Stimulated activated CD4-positive, alpha-beta T cell treated with anti-CD3 and anti-CD28 coated beads, Interleukin-1b, Interleukin-23, amount 100 ng/mL, for 24 hours (primary cell): ENCODE measurements around the gene FNDC7.
"Not testable (repeated sequence)": the region's sequence is repeated elsewhere in the genome, so short reads cannot be mapped to it uniquely, and the experiment has no call there.

Source experiments
- DNase-seq, 4 experiments: peaks; one replicate each; pipeline ENCODE4 v3.0.0-alpha.2; 2020; ENCODE audit warnings: low read depth in 4 of 4, low spot score in 1 of 4

FNDC7 gene

DNA sequence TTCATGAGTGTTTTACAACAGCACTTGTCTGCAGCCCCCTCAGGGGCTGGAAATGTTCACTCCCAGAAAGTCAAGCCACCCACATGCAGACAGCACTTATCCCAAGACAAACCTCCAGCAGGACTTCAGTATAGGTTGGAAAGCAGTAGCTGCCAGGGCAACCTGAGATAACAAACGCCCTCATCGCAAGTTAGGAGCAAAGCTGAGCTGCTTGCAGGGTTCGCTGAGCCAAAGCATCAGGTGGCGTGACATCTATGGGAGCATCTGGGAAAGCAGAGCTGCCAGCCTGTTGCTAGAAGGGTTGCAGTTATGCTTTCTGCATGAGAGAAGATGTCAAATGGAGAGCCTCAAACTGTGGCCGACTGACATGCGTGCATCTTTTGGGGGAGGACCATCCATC is 29.5 kb downstream of the FNDC7 start:
- DNase-seq, result no peak

DNA sequence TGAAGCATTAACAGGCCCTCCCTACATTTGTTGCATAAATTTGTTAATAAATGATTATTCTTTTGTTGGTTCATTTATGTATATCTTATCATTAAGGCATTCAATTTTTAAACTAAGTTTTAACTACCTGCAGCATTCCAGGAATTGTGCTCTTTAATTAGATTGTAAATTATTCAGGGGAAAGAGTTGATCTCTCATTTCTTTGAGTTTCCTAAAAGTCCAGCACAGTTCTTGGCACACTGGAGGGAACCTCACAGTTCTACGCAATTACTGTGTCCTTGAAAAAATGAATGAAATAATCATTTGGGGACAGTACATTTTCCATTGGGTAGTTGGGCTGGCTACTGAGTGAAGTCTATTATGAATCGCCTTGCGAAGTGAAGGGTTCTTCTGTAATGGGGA is 33.3 kb downstream of the FNDC7 start:
- no peak for DNase-seq

GRCh38 chr1:108746382-108747170 is 33.9 kb downstream of the FNDC7 start, which contains the start of gene STXBP3:
STXBP3 (plus strand) TSS chr1:108746674; CDS start chr1:108746738, 64 bp downstream.
- DNase-seq, result peak; percentile 99 to 100 (median 100)

GRCh38 chr1:108747171-108747850 is 34.6 kb downstream of the FNDC7 start:
- DNase-seq, result peak in 3 of 4 experiments; percentile 8 to 36 (median 14)

DNA sequence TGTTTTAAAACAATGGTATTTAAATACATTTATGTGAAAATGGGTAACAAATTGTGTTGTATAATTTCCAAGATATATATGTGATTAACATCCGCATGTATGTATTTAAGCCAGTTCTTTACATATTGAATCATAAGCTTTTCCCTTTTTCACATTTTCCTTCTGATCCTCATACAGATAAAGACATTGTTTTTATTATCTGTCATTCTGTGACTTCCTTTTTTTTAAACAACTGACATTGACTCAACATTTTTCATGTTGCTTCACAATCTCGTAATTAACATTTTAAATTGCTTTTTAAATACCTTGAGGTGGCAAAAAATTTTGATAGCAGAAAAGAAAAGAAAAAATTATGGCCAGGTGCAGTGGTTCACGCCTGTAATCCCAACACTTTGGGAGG is 35.2 kb downstream of the FNDC7 start:
- DNase-seq, result no peak

GRCh38 chr1:108749081-108749480 is 36.4 kb downstream of the FNDC7 start:
- DNase-seq, result no peak

DNA sequence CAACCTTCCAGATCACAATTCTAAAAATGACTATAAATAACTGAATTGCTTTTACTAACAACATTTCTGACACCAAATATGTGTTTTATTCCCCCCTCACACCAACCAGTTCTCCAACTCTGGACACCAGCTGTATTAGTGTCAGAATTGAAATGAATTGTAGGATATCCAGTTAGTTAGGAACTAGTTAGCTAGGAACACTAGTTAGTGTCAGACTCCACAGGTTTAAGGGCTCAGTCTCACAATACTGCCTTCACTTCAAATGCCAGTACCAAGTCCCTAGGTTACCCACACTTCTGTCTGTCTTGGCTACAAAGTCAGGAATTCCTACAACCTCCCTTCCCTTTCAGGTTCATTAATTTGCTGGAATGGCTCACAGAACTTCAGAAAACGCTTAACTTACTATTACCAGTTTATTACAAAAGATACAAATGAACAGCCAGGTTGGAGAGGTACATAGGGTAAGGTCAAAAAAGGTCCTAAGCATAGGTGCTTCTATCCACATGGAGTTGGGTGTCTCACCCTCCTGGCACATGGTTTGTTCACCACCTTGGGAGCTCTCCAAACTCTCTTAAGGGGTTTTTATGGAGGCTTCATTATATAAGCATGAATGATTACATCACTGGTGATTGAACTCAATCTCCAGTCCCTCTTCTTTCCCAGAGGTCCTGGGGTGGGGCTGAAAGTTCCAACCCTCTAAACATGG is 37.9 kb downstream of the FNDC7 start:
- no peak for DNase-seq

DNA sequence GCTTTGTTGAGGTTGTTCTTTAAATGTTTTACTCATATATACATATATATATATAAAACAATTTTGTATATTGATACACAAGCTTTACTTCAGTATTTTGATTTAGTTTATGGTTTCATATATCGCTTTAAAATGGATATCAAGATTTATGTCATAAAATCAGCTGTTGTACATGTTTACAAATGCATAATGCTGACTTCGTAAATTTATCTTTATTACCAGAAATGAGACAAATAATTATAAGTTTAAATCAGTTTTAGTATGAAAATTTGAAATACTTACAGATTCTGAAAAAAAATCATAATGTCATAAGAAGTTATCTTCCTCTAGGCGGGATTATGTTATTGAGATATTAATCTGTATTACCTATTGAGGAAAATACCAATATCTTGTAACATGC is 40.7 kb downstream of the FNDC7 start:
- no peak for DNase-seq

DNA sequence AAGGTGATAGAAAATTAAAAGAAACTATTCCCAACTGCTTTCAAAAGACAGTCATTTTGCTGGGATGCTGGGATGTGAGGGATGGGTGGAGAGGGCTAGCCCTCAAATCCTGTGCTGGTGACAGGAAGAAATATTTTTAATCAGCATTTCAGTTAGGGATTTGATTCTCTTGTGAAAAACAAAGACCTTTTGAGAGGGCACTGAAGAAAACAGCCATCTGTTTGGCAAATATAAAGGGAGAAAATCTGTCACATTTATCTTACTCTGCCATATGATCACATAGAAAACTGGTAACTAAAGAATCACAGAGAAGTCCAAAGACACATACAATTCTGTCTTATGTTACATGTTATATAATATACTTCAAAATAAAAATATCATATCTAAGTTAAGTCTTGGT is 46.1 kb downstream of the FNDC7 start:
- DNase-seq, result no peak

GRCh38 chr1:108767115-108767514 is 54.4 kb downstream of the FNDC7 start:
- DNase-seq, result no peak

- no peak for DNase-seq
Measured at GRCh38 chr1:108767708-108768107, 55.0 kb downstream of the FNDC7 start.

- no peak for DNase-seq
Measured at GRCh38 chr1:108777839-108778238, 65.1 kb downstream of the FNDC7 start.

DNA sequence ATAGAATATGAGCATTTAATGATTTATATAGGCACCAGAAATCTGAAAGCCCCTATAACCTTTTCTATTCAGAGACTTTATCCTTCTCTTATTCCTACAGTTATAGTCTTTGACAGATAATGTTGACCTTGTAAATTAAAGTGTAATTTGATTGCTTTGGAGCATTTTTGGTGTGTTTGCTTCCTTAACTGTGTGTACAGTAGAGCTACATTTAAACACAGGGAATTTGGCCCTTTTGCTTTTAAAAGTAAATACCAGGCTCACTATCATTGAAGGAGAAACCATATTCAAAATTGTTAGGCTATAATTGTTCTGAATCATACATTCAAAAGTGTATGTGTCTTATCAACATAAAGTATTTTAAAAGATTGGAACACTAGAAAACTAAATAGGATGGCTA is 66.7 kb downstream of the FNDC7 start:
- no peak for DNase-seq

- DNase-seq, result no peak
Measured at GRCh38 chr1:108780937-108781574, 68.3 kb downstream of the FNDC7 start.

DNA sequence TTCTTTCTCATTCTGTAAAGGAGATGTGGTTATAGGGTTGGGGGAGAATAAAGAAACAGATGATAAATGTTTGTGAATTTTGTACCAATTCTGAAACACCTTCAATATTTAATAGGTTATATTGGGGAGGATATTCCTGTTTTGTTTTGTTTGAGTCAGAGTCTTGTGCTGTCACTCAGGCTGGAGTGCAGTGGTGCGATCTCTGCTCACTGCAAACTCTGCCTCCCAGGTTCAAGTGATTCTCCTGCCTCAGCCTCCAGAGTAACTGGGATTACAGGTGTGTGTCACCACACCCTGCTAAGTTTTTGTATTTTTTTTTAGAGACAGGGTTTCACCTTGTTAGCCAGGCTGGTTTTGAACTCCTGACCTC is 68.9 kb downstream of the FNDC7 start:
- not testable (repeated sequence) for DNase-seq

DNA sequence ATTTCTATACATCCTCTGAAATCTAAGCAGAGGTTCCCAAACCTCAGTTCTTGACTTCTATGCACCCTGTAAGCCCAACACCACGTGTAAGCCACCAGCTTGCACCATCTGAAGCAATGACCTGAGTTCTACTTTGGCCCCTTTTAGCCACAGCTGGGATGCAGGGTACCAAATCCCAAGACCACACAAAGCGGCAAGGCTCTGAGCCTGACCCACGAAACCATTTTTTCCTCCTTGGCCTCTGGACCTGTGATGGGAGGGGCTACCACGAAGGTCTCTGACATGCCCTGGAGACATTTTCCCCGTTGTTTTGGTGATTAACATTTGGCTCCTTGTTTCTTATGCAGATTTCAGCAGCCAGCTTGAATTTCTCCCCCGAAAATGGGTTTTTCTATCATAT is 72.6 kb downstream of the FNDC7 start:
- no peak for DNase-seq

DNA sequence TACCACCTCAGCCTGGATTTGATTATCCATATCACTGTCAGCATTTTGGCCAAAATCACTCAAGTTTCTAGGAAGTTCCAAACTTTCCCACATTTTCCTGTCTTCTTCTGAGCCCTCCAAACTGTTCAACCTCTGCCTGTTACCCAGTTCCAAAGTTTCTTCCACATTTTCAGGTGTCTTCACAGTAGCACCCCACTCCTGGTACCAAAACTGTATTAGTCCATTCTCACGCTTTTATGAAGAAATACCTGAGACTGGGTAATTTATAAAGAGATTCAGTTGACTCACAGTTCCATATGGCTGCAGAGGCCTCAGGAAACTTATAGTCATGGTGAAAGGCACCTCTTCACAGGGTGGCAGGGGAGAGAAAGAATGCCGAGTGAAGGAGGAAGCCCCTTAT is 73.2 kb downstream of the FNDC7 start:
- no peak for DNase-seq

DNA sequence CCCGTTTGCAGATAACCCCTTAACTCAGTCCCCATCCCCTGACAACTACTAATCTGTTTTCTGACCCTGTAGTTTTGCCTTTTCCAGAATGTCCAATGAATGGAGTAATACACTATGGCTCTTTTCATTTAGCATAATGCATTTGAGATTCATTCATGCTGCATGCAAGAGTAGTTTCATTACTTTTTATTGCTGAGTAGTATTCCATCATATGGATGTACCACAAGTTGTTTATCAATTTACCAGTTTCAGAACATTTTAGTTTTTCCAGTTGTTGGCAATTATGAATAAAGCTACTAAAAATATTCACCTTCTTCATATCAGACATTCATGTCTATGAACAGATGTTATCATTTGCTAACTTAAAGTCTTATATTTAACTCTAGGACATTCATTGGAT is 79.1 kb downstream of the FNDC7 start:
- DNase-seq, result no peak
